ENCODE measurements around the gene PRKG1. TPM values are rescaled to one million over a fixed set of nuclear protein-coding genes. Genes with fewer than 3 reads are reported as not detected.

Gene PRKG1
- total RNA-seq, 1 donor from 2014 or later, result 1.2 TPM

GRCh38 chr10:52318822-52319464, 1244.7 kb downstream of the PRKG1 start:
- no peak for ATAC-seq
- DNase-seq (ENCODE audit: low spot score), result no peak

- DNase-seq (ENCODE audit: low spot score), result no peak
- ATAC-seq, result no peak
Measured at GRCh38 chr10:52319926-52320325, 1245.6 kb downstream of the PRKG1 start.

GRCh38 chr10:52322323-52322722, 1248.0 kb downstream of the PRKG1 start:
- ATAC-seq, result no peak
- DNase-seq (ENCODE audit: low spot score), result no peak

- DNase-seq (ENCODE audit: low spot score) (no peak), ATAC-seq (no peak)
Measured at GRCh38 chr10:52322936-52323335, 1248.6 kb downstream of the PRKG1 start.

- ATAC-seq, result no peak
- DNase-seq (ENCODE audit: low spot score), result no peak
Measured at GRCh38 chr10:52326382-52326781, 1252.1 kb downstream of the PRKG1 start.

GRCh38 chr10:52331638-52332364, 1257.5 kb downstream of the PRKG1 start:
- DNase-seq (ENCODE audit: low spot score) (no peak), ATAC-seq (no peak)

- no peak for ATAC-seq
- DNase-seq (ENCODE audit: low spot score), result no peak
Measured at GRCh38 chr10:52332815-52333214, 1258.5 kb downstream of the PRKG1 start.

- ATAC-seq, result no peak
- DNase-seq (ENCODE audit: low spot score), result no peak
Measured at GRCh38 chr10:52334595-52334994, 1260.3 kb downstream of the PRKG1 start.

- no peak for ATAC-seq
- DNase-seq (ENCODE audit: low spot score), result no peak
Measured at GRCh38 chr10:52335665-52336064, 1261.4 kb downstream of the PRKG1 start.

GRCh38 chr10:52337225-52337624, 1262.9 kb downstream of the PRKG1 start:
- ATAC-seq (no peak), DNase-seq (ENCODE audit: low spot score) (no peak)

- ATAC-seq, result no peak
Measured at GRCh38 chr10:52343439-52343838, 1269.2 kb downstream of the PRKG1 start.

GRCh38 chr10:52346394-52347326, 1272.4 kb downstream of the PRKG1 start:
- DNase-seq (ENCODE audit: low spot score) (no peak), ATAC-seq (no peak)

More at GRCh38 chr10:52343439-52343838, 1269.2 kb downstream of the PRKG1 start:
- no peak for DNase-seq (ENCODE audit: low spot score)

GRCh38 chr10:52347327-52347667, 1273.0 kb downstream of the PRKG1 start:
- DNase-seq (ENCODE audit: low spot score) (no peak), ATAC-seq (no peak)

Other genes with a start within 250 kb of the PRKG1 start
- gene A1CF, start 188.9 kb upstream of the PRKG1 start, total RNA-seq, result 213 TPM

All from left lobe of liver (tissue), 2 donors.